CD14-positive monocyte (primary cell): Measurements from ENCODE around the gene DDN. TPM values are rescaled to one million over a fixed set of nuclear protein-coding genes. Genes with fewer than 3 reads are reported as not detected.

Experiments
- DNase-seq, 3 donors: peaks; one replicate each; pipeline ENCODE4 v3.0.0-alpha.2; 2011 to 2022
- H2AFZ ChIP-seq: 2 replicates; pipeline ENCODE4 v1.6.0; 2012; ENCODE audit warnings: mild to moderate bottlenecking, low read depth, low read length, inconsistent platforms; ENCODE audit not compliant: insufficient read depth, poor library complexity, severe bottlenecking
- H3K27ac ChIP-seq, 2 donors: 1 replicate in 1 of 2; 2 replicates in 1 of 2; pipeline ENCODE4 v1.5.1; 2012 to 2013; ENCODE audit warnings: low read length in 2 of 2, control low read depth in 1 of 2, inconsistent platforms in 1 of 2, low read depth in 1 of 2, mild to moderate bottlenecking in 1 of 2
- H3K27me3 ChIP-seq, 2 donors: one replicate each; pipeline versions ENCODE4 v1.6.0 to v1.6.1; 2011 to 2013; ENCODE audit warnings: low read length in 2 of 2; ENCODE audit not compliant: control insufficient read depth in 2 of 2, insufficient read depth in 2 of 2
- H3K36me3 ChIP-seq, 2 donors: replicated peaks in 1 of 2; 1 replicate in 1 of 2; 2 replicates in 1 of 2; pipeline versions ENCODE4 v1.5.1 to v1.6.1; 2012 to 2013; ENCODE audit warnings: low read length in 2 of 2, control low read depth in 1 of 2, inconsistent platforms in 1 of 2, mild to moderate bottlenecking in 1 of 2; ENCODE audit not compliant: insufficient read depth in 2 of 2, control insufficient read depth in 1 of 2
- H3K4me1 ChIP-seq, 2 donors: 1 replicate in 1 of 2; 2 replicates in 1 of 2; pipeline versions ENCODE4 v1.5.1 to v1.6.1; 2012 to 2013; ENCODE audit warnings: low read length in 2 of 2, control low read depth in 1 of 2, inconsistent platforms in 1 of 2, mild to moderate bottlenecking in 1 of 2, moderate library complexity in 1 of 2; ENCODE audit not compliant: insufficient read depth in 2 of 2, control insufficient read depth in 1 of 2
- H3K4me2 ChIP-seq: replicated peaks from 2 replicates; pipeline ENCODE3; 2012; ENCODE audit warnings: low read length, moderate library complexity, mild to moderate bottlenecking; ENCODE audit not compliant: poor library complexity, severe bottlenecking; ENCODE audit errors: extremely low read depth
- H3K4me3 ChIP-seq, 3 experiments: fragments of 200-600 bp in 1 of 3; sonication (generic) in 1 of 3; replicated peaks in 1 of 3; 1 replicate in 2 of 3; 2 replicates in 1 of 3; pipeline ENCODE4 v1.5.1; 2011 to 2013; ENCODE audit warnings: low read length in 3 of 3, mild to moderate bottlenecking in 3 of 3, control low read depth in 2 of 3, low read depth in 2 of 3, inconsistent platforms in 1 of 3, moderate library complexity in 1 of 3
- H3K79me2 ChIP-seq: 2 replicates; pipeline ENCODE4 v1.6.0; 2012; ENCODE audit warnings: mild to moderate bottlenecking, control low read depth, inconsistent platforms, low read length, moderate library complexity; ENCODE audit not compliant: insufficient read depth
- H3K9ac ChIP-seq: 2 replicates; pipeline ENCODE4 v1.6.0; 2017; ENCODE audit warnings: low read length, mild to moderate bottlenecking; ENCODE audit not compliant: insufficient read depth, poor library complexity, severe bottlenecking
- H3K9me3 ChIP-seq, 2 donors: replicated peaks in 1 of 2; 1 replicate in 1 of 2; 2 replicates in 1 of 2; pipeline versions ENCODE4 v1.5.1 to v1.6.1; 2012 to 2013; ENCODE audit warnings: low read length in 2 of 2, control low read depth in 1 of 2; ENCODE audit not compliant: control insufficient read depth in 1 of 2, insufficient read depth in 1 of 2
- H4K20me1 ChIP-seq: 2 replicates; pipeline ENCODE4 v1.6.0; 2012; ENCODE audit warnings: mild to moderate bottlenecking, low read length, control low read depth, moderate library complexity; ENCODE audit not compliant: insufficient read depth
- H3K27ac Mint-ChIP-seq, 7 donors: one replicate each; pipeline ENCODE4 v1.8.0; 2020; ENCODE audit warnings: mild to moderate bottlenecking in 7 of 7, mixed read lengths in 7 of 7, moderate library complexity in 6 of 7, inconsistent platforms in 2 of 7
- H3K27me3 Mint-ChIP-seq, 3 donors: one replicate each; pipeline ENCODE4 v1.8.0; 2021 to 2022; ENCODE audit warnings: low read depth in 3 of 3, mild to moderate bottlenecking in 3 of 3, mixed read lengths in 3 of 3, moderate library complexity in 3 of 3, inconsistent platforms in 1 of 3
- H3K36me3 Mint-ChIP-seq, 2 donors: one replicate each; pipeline ENCODE4 v1.8.0; 2020; ENCODE audit warnings: mixed read lengths in 2 of 2, inconsistent platforms in 1 of 2, mild to moderate bottlenecking in 1 of 2
- H3K4me1 Mint-ChIP-seq: one replicate; pipeline ENCODE4 v1.8.0; 2020; ENCODE audit warnings: mild to moderate bottlenecking, mixed read lengths
- H3K4me3 Mint-ChIP-seq, 2 donors: one replicate each; pipeline ENCODE4 v1.8.0; 2020; ENCODE audit warnings: mild to moderate bottlenecking in 2 of 2, mixed read lengths in 2 of 2, moderate library complexity in 1 of 2
- H3K9me3 Mint-ChIP-seq, 7 donors: one replicate each; pipeline ENCODE4 v1.8.0; 2020 to 2022; ENCODE audit warnings: mixed read lengths in 7 of 7, mild to moderate bottlenecking in 6 of 7, moderate library complexity in 6 of 7, inconsistent platforms in 2 of 7
- CTCF ChIP-seq: fragments of 200-600 bp; IDR thresholded peaks from one replicate; pipeline ENCODE4 v1.8.0; 2022; ENCODE audit warnings: antibody characterized with exemption, mild to moderate bottlenecking
- WGBS: methylation state at CpG from one replicate; pipeline ENCODE4 v1.1.5; 2013; ENCODE audit warnings: missing lambda C conversion rate; ENCODE audit not compliant: insufficient coverage; 5-methylcytosine and 5-hydroxymethylcytosine counted together
- intact Hi-C, 2 donors: fragments of 100-400 bp; cut with micrococcal nuclease; formaldehyde crosslinking; loops; one replicate each; pipeline versions ENCODE4 v1.15.0 to v1.15.1; 2023
- polyA plus RNA-seq, 3 donors: library from polyadenylated mRNA; depleted of rRNA in 1 of 3; unstranded in 2 of 3; stranded (reverse) in 1 of 3; fragments of 300-500 nt in 2 of 3; fragments of >200 nt in 1 of 3; fragmentation: Illumina TruSeq in 2 of 3; gene quantifications; 1 replicate in 2 of 3; 2 replicates in 1 of 3; pipeline ENCODE4 v1.2.3, GENCODE V29; 2012 to 2021

Gene DDN
- polyA plus RNA-seq, 3 donors = 0.27 TPM; not detected in 2

DNA sequence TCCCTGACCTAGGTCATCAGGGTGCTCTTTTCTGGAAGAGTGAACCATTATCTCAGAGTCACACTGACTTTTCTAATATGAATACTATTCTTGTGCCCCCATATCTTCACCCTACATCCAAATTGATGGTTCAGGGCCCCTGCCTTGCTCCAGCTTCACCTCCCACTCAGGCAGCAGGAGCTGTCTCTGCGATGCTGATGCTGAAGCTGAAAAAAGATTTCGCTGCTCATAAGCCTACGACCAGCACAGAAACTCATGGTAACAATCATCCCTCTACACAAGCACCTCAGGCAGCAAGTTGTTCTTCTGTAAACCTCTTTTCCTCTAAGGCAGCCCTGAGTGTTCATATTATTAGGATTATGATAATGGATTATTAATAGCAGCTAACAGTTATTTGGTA is 45.1 kb downstream of the DDN start:
- peak overlapping the region in 2 of 7 donors; percentile 43 to 92 for H3K27ac Mint-ChIP-seq
- peaks cover 45% of the 10 kb centered on the region for H3K4me1 Mint-ChIP-seq
- Histone ChIP-seq H3K27ac (no peak overlapping the region), H3K9ac (no peak overlapping the region), H3K4me1 (peaks cover 31 to 41% of the 10 kb centered on the region in 2 donors), H3K36me3 (peaks cover 7 to 36% of the 10 kb centered on the region in 2 donors), H2AFZ (no peak overlapping the region), H3K4me3 (no peak overlapping the region), H4K20me1 (peaks cover 79% of the 10 kb centered on the region), H3K9me3 (no peaks in the 10 kb centered on the region), H3K27me3 (no peaks in the 10 kb centered on the region), H3K4me2 (no peak overlapping the region), H3K79me2 (peaks cover 79% of the 10 kb centered on the region)
- no peak for DNase-seq
- no peak overlapping the region for H3K4me3 Mint-ChIP-seq
- peaks cover 0 to 4% (median 0%) of the 10 kb centered on the region in 7 donors for H3K9me3 Mint-ChIP-seq
- H3K36me3 Mint-ChIP-seq = peaks cover 24 to 29% of the 10 kb centered on the region in 2 donors
- H3K27me3 Mint-ChIP-seq = peaks cover 0 to 8% (median 1%) of the 10 kb centered on the region in 3 donors
- WGBS = 100% methylated on average over 1 of the region's 3 CpGs
- intact Hi-C loops = no loop called here
- TF ChIP-seq CTCF = no peak

- DNase-seq = no peak
- Mint-ChIP-seq H3K4me3 (no peak overlapping the region), H3K36me3 (peaks cover 30 to 41% of the 10 kb centered on the region in 2 donors), H3K9me3 (peaks cover 0 to 4% (median 0%) of the 10 kb centered on the region in 7 donors), H3K27ac (no peak overlapping the region), H3K27me3 (peaks cover 0 to 8% (median 0%) of the 10 kb centered on the region in 3 donors), H3K4me1 (peaks cover 37% of the 10 kb centered on the region)
- H3K4me2 ChIP-seq = no peak overlapping the region
- no peaks in the 10 kb centered on the region for H3K9me3 ChIP-seq
- no peak overlapping the region for H3K9ac ChIP-seq
- H3K36me3 ChIP-seq = peaks cover 9 to 43% of the 10 kb centered on the region in 2 donors
- no peaks in the 10 kb centered on the region for H3K27me3 ChIP-seq
- intact Hi-C loops = no loop called here
- H3K4me3 ChIP-seq = no peak overlapping the region
- no peak overlapping the region for H3K27ac ChIP-seq
- H3K79me2 ChIP-seq = peaks cover 93% of the 10 kb centered on the region
- TF ChIP-seq CTCF = no peak
- WGBS = 100% methylated on average over 1 of the region's 4 CpGs
- peaks cover 24 to 34% of the 10 kb centered on the region in 2 donors for H3K4me1 ChIP-seq
- H4K20me1 ChIP-seq = peaks cover 93% of the 10 kb centered on the region
- H2AFZ ChIP-seq = no peak overlapping the region
Measured at GRCh38 chr12:48952691-48953090, 46.5 kb downstream of the DDN start.
